HepG2 (cell line): ENCODE measurements around the gene STARD13. TPM values are rescaled to one million over a fixed set of nuclear protein-coding genes. Genes with fewer than 3 reads are reported as not detected.
A peak's percentile ranks its signal among the peaks of the same experiment; 100 is the strongest.

Experiments
- ATAC-seq: fragments of 200-7000 bp; cut with Tn5 transposase; 3 replicates; pipeline ENCODE4 v1.9.1; 2020; ENCODE audit warnings: mild to moderate bottlenecking, moderate library complexity
- BruUV-seq: library from RNA; stranded (reverse); fragments of 400-500 nt; replicated peaks from 2 replicates; lab custom pipeline; 2021; lab: Mats Ljungman, UMichigan
- CTCF ChIA-PET: fragments of 300-600 bp; formaldehyde crosslinking; extraction: SDS; loops from one replicate; lab custom pipeline; 2021; ENCODE audit warnings: low total read pairs, inconsistent platforms, low intra/inter-chr PET ratio; lab: Yijun Ruan, JAX
- POLR2A ChIA-PET: fragments of 350-600 bp; sonication (Branson Sonifier 250); formaldehyde crosslinking; loops from one replicate; lab custom pipeline; 2020; ENCODE audit warnings: antibody characterized with exemption, inconsistent platforms; lab: Yijun Ruan, JAX
- DNase-seq: peaks from one replicate; pipeline ENCODE4 v3.0.0-alpha.2; 2015; ENCODE audit warnings: low spot score
- FAIRE-seq: peaks from 3 replicates; lab custom pipeline; 2011; peaks lifted over from hg19 to GRCh38; lab: Jason Lieb, UNC
- H2AFZ ChIP-seq: one replicate; pipeline ENCODE4 v1.6.1; 2011; ENCODE audit warnings: low read length, inconsistent platforms
- H3K27ac ChIP-seq: fragments of 300-600 bp; 3 replicates; pipeline ENCODE4 v1.8.0; 2011; ENCODE audit warnings: mixed run types, mild to moderate bottlenecking, mixed read lengths, low read length, inconsistent platforms; ENCODE audit not compliant: insufficient read depth; ENCODE audit errors: extremely low read length
- H3K27me3 ChIP-seq, 2 experiments: fragments of 200-600 bp in 1 of 2; 2 replicates in 1 of 2; 3 replicates in 1 of 2; pipeline versions ENCODE4 v1.6.0 to v1.8.0; 2011; ENCODE audit warnings: low read length in 2 of 2, mild to moderate bottlenecking in 2 of 2, moderate library complexity in 2 of 2, inconsistent platforms in 1 of 2; ENCODE audit not compliant: insufficient read depth in 2 of 2, control insufficient read depth in 1 of 2
- H3K36me3 ChIP-seq, 2 experiments: fragments of 200-600 bp in 1 of 2; replicated peaks in 1 of 2; 2 replicates in 1 of 2; 3 replicates in 1 of 2; pipeline versions ENCODE4 v1.5.1 to v1.8.0; 2011; ENCODE audit warnings: low read length in 2 of 2, inconsistent platforms in 1 of 2; ENCODE audit not compliant: insufficient read depth in 2 of 2, control insufficient read depth in 1 of 2
- H3K4me1 ChIP-seq: 2 replicates; pipeline ENCODE4 v1.5.1; 2012; ENCODE audit warnings: low read length, inconsistent platforms; ENCODE audit not compliant: insufficient read depth
- H3K4me2 ChIP-seq: 2 replicates; pipeline ENCODE4 v1.6.0; 2011; ENCODE audit warnings: low read depth, low read length, inconsistent platforms
- H3K4me3 ChIP-seq, 3 experiments: fragments of 200-600 bp in 1 of 3; sonication (generic), shearing (Covaris generic) in 1 of 3; replicated peaks in 1 of 3; 2 replicates each; pipeline ENCODE4 v1.5.1; 2011 to 2016; ENCODE audit warnings: low read length in 3 of 3, inconsistent platforms in 2 of 3, low read depth in 2 of 3, mild to moderate bottlenecking in 2 of 3, control low read depth in 1 of 3, mixed read lengths in 1 of 3; ENCODE audit not compliant: insufficient read depth in 1 of 3
- H3K79me2 ChIP-seq: one replicate; pipeline ENCODE4 v1.6.1; 2011; ENCODE audit warnings: low read length, inconsistent platforms; ENCODE audit not compliant: insufficient read depth
- H3K9ac ChIP-seq: 2 replicates; pipeline ENCODE4 v1.6.0; 2011; ENCODE audit warnings: mild to moderate bottlenecking, low read depth, low read length, inconsistent platforms; ENCODE audit not compliant: insufficient read depth
- H3K9me3 ChIP-seq: 2 replicates; pipeline ENCODE4 v1.5.1; 2012; ENCODE audit warnings: mild to moderate bottlenecking, low read length
- H4K20me1 ChIP-seq: 2 replicates; pipeline ENCODE4 v1.6.0; 2011; ENCODE audit warnings: inconsistent platforms, mild to moderate bottlenecking, low read length, moderate library complexity; ENCODE audit not compliant: insufficient read depth
- CC2D1A ChIP-seq: sonication (generic); formaldehyde crosslinking; IDR thresholded peaks from 2 replicates; pipeline ENCODE4 v1.8.1; 2023; ENCODE audit warnings: mild to moderate bottlenecking, missing genetic modification reagents
- KDM4B ChIP-seq: sonication (generic); formaldehyde crosslinking; IDR thresholded peaks from 2 replicates; pipeline ENCODE4 v1.4.0; 2020; ENCODE audit warnings: missing genetic modification reagents
- MAFF ChIP-seq: IDR thresholded peaks from 2 replicates; pipeline ENCODE4 v1.6.1; 2011; ENCODE audit warnings: low read depth, low read length, improper control_type of control experiment
- MAFK ChIP-seq, 2 experiments: IDR thresholded peaks in 1 of 2; conservative IDR thresholded peaks in 1 of 2; 2 replicates each; pipeline ENCODE4 v1.6.1; 2011; ENCODE audit warnings: improper control_type of control experiment in 2 of 2, low read length in 2 of 2
- MTERF4 ChIP-seq: sonication (generic); formaldehyde crosslinking; IDR thresholded peaks from 2 replicates; pipeline ENCODE4 v1.8.0; 2023; ENCODE audit warnings: mild to moderate bottlenecking, missing genetic modification reagents
- PAF1 ChIP-seq: IDR thresholded peaks from 2 replicates; pipeline ENCODE4 v1.6.1; 2016; ENCODE audit warnings: missing genetic modification reagents, missing compliant biosample characterization
- PBX3 ChIP-seq: sonication (generic); formaldehyde crosslinking; IDR thresholded peaks from 2 replicates; pipeline ENCODE4 v1.8.1; 2023; ENCODE audit warnings: missing genetic modification reagents, inconsistent platforms, borderline replicate concordance
- SMC3 ChIP-seq: IDR thresholded peaks from 2 replicates; pipeline ENCODE4 v1.6.1; 2011; ENCODE audit warnings: low read length, improper control_type of control experiment
- SRY ChIP-seq: sonication (generic); formaldehyde crosslinking; IDR thresholded peaks from 2 replicates; pipeline ENCODE4 v1.8.0; 2022; ENCODE audit warnings: mild to moderate bottlenecking, missing genetic modification reagents
- STAT6 ChIP-seq: sonication (generic); formaldehyde crosslinking; IDR thresholded peaks from 2 replicates; pipeline ENCODE4 v1.4.0; 2020; ENCODE audit warnings: missing genetic modification reagents, mild to moderate bottlenecking, borderline replicate concordance
- ZBTB2 ChIP-seq: sonication (generic); formaldehyde crosslinking; IDR thresholded peaks from 2 replicates; pipeline ENCODE4 v1.8.0; 2022; ENCODE audit warnings: low read depth, missing genetic modification reagents
- ZFX ChIP-seq: sonication (generic); formaldehyde crosslinking; IDR thresholded peaks from 2 replicates; pipeline ENCODE4 v1.4.0; 2020; ENCODE audit warnings: mild to moderate bottlenecking, low read depth, missing genetic modification reagents, moderate library complexity
- ZNF468 ChIP-seq: sonication (generic); formaldehyde crosslinking; IDR thresholded peaks from 2 replicates; pipeline ENCODE4 v1.8.0; 2022; ENCODE audit warnings: mild to moderate bottlenecking, moderate library complexity, missing genetic modification reagents
- ZNF619 ChIP-seq: sonication (generic); formaldehyde crosslinking; IDR thresholded peaks from 2 replicates; pipeline ENCODE4 v1.4.0; 2020; ENCODE audit warnings: mild to moderate bottlenecking, missing genetic modification reagents
- ZNF7 ChIP-seq: IDR thresholded peaks from 2 replicates; pipeline ENCODE4 v1.6.1; 2016; ENCODE audit warnings: missing biosample characterization, missing genetic modification reagents
- WGBS: methylation state at CpG from one replicate; pipeline ENCODE4 v1.1.6; 2017; ENCODE audit warnings: low lambda C conversion rate; 5-methylcytosine and 5-hydroxymethylcytosine counted together
- in situ Hi-C: cut with HindIII; loops from 2 replicates; pipeline ENCODE4 v1.10.0; 2017; ENCODE audit warnings: low pct_unique_long_range_greater_than_20kb; ENCODE audit not compliant: extremely low pct_ligation_motif_present
- intact Hi-C: fragments of 100-400 bp; cut with micrococcal nuclease; formaldehyde crosslinking; loops from one replicate; pipeline ENCODE4 v1.10.0; 2022; ENCODE audit not compliant: unreplicated experiment
- polyA plus RNA-seq, 8 experiments: library from polyadenylated mRNA; depleted of rRNA in 3 of 8; stranded (reverse) in 7 of 8; unstranded in 1 of 8; fragments of >200 nt; fragmentation: Illumina TruSeq in 4 of 8; extraction: Trizol in 4 of 8; gene quantifications; 2 replicates each; pipeline versions ENCODE4 v1.2.1 to v1.2.3, GENCODE V29; 2011 to 2016; ENCODE audit warnings: low read depth in 4 of 8, missing spikeins in 1 of 8, mixed read lengths in 1 of 8; ENCODE audit not compliant: insufficient read depth in 1 of 8
- total RNA-seq, 5 experiments: library from RNA; depleted of rRNA; stranded (reverse); fragments of >200 nt; fragmentation: Illumina TruSeq; extraction: Trizol; gene quantifications; 2 replicates each; pipeline ENCODE4 v1.2.3, GENCODE V29; 2016; ENCODE audit warnings: low read depth in 1 of 5

The STARD13 gene
- total and polyA plus RNA-seq, 2 of the 13 experiments (the other 11 are each of a cell fraction or from before 2014, with no cell fraction given): 12.8 to 14.3 TPM

- no peak for TF ChIP-seq ZBTB2
- TF ChIP-seq KDM4B (CRISPR knock-in tag): no peak
- TF ChIP-seq ZFX (CRISPR knock-in tag): no peak
- TF ChIP-seq PAF1 (CRISPR knock-in tag): no peak
- no peak for TF ChIP-seq ZNF619 (CRISPR knock-in tag)
- TF ChIP-seq SMC3: no peak
- TF ChIP-seq PBX3 (CRISPR knock-in tag): no peak
- TF ChIP-seq ZNF468 (CRISPR knock-in tag): no peak
- TF ChIP-seq CC2D1A (CRISPR knock-in tag): no peak
- no peak for TF ChIP-seq SRY (CRISPR knock-in tag)
- TF ChIP-seq, all 625 proteins: peak for 0
These were observed 203.9 kb downstream of the STARD13 start (continued) for GRCh38 chr13:33081666-33082065.

GRCh38 chr13:33080972-33081590, 204.5 kb downstream of the STARD13 start:
- no peak overlapping the region for H3K9ac ChIP-seq
- BruUV-seq: no TSS peak
- intact Hi-C loops: no loop called here
- FAIRE-seq (no peak), DNase-seq (no peak), ATAC-seq (no peak)
- no peak overlapping the region for H3K4me2 ChIP-seq
- H3K27me3 ChIP-seq: no peaks in the 10 kb centered on the region
- CTCF ChIA-PET: no interaction called here
- H3K4me1 ChIP-seq: peaks cover 4% of the 10 kb centered on the region; the same call in 1 of the 2 replicates
- no peak overlapping the region for H2AFZ ChIP-seq
- H3K27ac ChIP-seq: no peak overlapping the region
- no peaks in the 10 kb centered on the region for H3K79me2 ChIP-seq
- no peak overlapping the region for H3K4me3 ChIP-seq
- no peaks in the 10 kb centered on the region for H4K20me1 ChIP-seq
- H3K9me3 ChIP-seq: no peaks in the 10 kb centered on the region
- H3K36me3 ChIP-seq: no peaks in the 10 kb centered on the region
- in situ Hi-C loops: no loop called here
- POLR2A ChIA-PET: no interaction called here
- 45% methylated on average over 5 of the region's 5 CpGs for WGBS
- TF ChIP-seq MAFK (conservative IDR thresholded peaks at IDR 0.05 in 1 of 2, IDR thresholded peaks at IDR 0.05 in 1 of 2; ENCODE audit: low read length in 2 of 2) (peak; percentile 59 to 67), MTERF4 (CRISPR knock-in tag) (no peak), MAFF (peak; percentile 55), ZNF7 (CRISPR knock-in tag) (no peak), STAT6 (CRISPR knock-in tag) (no peak)
